Heart left ventricle (tissue), 13 donors: Measurements from ENCODE around the gene ALX1.

Experiments
- POLR2A ChIP-seq, 2 donors: fragments of 450-650 bp; IDR thresholded peaks; one replicate each; pipeline ENCODE4 v1.6.1; 2017; ENCODE audit warnings: antibody characterized with exemption in 2 of 2, mild to moderate bottlenecking in 2 of 2, moderate library complexity in 2 of 2
- TF ChIP-seq, protein P1 (sequence below), 12 donors: fragments of 200-600 bp; sonication (generic) in 4 of 12; IDR thresholded peaks; one replicate each; pipeline versions ENCODE4 v1.5.0 to v1.8.0; 2018 to 2022; ENCODE audit warnings: antibody characterized with exemption in 12 of 12, mild to moderate bottlenecking in 5 of 12
- donor health status: ischemic (EF 13 %, LVEDD 7.1; RV severe dilation, severe dysfunction).
- donor health status: DM: no; HTN: yes; CAD: no.
- donor health status: DM: no; HTN: no; CAD: no.
- donor health status: ischemic (EF 25% LVEDD 6.9; RV normal size, moderate dysfunction).
- donor health status: ischemic (EF 25% LVEDD 5.7; RV mildly dilated, moderate dysfunction).
- donor health status: ischemic (EF 35%, LVEDD 5.7; RV mildly dilated, moderate dysfunction).
- donor health status: nonischemic (EF 11% LVEDD 7.7; RV severe dilation, severe dysfunction).
- donor health status: DM: yes; HTN: yes; CAD: no.
- donor health status: PGD.
- donor health status: ischemic (EF 29% LVEDD 5.4; RV normal size, mild dysfunction).
- donor health status: nonischemic (EF 23%, LVEDD 6.1; RV moderate dilation, normal function).

GRCh38 chr12:85257671-85258070, 22.3 kb upstream of the ALX1 start:
- TF ChIP-seq, protein P1, sequence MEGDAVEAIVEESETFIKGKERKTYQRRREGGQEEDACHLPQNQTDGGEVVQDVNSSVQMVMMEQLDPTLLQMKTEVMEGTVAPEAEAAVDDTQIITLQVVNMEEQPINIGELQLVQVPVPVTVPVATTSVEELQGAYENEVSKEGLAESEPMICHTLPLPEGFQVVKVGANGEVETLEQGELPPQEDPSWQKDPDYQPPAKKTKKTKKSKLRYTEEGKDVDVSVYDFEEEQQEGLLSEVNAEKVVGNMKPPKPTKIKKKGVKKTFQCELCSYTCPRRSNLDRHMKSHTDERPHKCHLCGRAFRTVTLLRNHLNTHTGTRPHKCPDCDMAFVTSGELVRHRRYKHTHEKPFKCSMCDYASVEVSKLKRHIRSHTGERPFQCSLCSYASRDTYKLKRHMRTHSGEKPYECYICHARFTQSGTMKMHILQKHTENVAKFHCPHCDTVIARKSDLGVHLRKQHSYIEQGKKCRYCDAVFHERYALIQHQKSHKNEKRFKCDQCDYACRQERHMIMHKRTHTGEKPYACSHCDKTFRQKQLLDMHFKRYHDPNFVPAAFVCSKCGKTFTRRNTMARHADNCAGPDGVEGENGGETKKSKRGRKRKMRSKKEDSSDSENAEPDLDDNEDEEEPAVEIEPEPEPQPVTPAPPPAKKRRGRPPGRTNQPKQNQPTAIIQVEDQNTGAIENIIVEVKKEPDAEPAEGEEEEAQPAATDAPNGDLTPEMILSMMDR (IDR thresholded peaks at IDR 0.05) = no peak
- no peak for TF ChIP-seq POLR2A (IDR thresholded peaks at IDR 0.05)
